ENCODE results near the gene C5orf34.
"Not testable (repeated sequence)": the region's sequence is repeated elsewhere in the genome, so short reads cannot be mapped to it uniquely, and the experiment has no call there.

DNA sequence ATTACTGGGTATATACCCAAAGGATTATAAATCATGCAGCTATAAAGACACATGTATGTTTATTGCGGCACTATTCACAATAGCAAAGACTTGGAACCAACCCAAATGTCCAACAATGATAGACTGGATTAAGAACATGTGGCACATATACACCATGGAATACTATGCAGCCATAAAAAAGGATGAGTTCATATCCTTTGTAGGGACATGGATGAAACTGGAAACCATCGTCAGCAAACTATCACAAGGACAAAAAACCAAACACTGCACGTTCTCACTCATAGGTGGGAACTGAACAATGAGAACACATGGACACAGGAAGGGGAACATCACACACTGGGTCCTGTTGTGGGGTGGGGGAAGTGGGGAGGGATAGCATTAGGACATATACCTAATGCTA is 49.5 kb downstream of the C5orf34 start:
- TF ChIP-seq POLR2A, POLR2AphosphoS5 (IDR thresholded peaks at IDR 0.05): not testable (repeated sequence)
- TF ChIP-seq, protein P1, sequence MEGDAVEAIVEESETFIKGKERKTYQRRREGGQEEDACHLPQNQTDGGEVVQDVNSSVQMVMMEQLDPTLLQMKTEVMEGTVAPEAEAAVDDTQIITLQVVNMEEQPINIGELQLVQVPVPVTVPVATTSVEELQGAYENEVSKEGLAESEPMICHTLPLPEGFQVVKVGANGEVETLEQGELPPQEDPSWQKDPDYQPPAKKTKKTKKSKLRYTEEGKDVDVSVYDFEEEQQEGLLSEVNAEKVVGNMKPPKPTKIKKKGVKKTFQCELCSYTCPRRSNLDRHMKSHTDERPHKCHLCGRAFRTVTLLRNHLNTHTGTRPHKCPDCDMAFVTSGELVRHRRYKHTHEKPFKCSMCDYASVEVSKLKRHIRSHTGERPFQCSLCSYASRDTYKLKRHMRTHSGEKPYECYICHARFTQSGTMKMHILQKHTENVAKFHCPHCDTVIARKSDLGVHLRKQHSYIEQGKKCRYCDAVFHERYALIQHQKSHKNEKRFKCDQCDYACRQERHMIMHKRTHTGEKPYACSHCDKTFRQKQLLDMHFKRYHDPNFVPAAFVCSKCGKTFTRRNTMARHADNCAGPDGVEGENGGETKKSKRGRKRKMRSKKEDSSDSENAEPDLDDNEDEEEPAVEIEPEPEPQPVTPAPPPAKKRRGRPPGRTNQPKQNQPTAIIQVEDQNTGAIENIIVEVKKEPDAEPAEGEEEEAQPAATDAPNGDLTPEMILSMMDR (IDR thresholded peaks at IDR 0.05 in 8 of 11, conservative IDR thresholded peaks at IDR 0.05 in 3 of 11), result not testable (repeated sequence)

Measured in spleen (tissue), 7 donors.